ENCODE results near the gene IL37. TPM values are rescaled to one million over a fixed set of nuclear protein-coding genes. Genes with fewer than 3 reads are reported as not detected.

The IL37 gene
- not detected in 2 replicates for total RNA-seq (2014; rRNA removed; shearing (Covaris generic))
- polyA plus RNA-seq (2015; cell fraction: cytosol; rRNA removed): not detected in 2 replicates
- not detected in 2 replicates for polyA plus RNA-seq (2015; cell fraction: nucleus; rRNA removed)

DNA sequence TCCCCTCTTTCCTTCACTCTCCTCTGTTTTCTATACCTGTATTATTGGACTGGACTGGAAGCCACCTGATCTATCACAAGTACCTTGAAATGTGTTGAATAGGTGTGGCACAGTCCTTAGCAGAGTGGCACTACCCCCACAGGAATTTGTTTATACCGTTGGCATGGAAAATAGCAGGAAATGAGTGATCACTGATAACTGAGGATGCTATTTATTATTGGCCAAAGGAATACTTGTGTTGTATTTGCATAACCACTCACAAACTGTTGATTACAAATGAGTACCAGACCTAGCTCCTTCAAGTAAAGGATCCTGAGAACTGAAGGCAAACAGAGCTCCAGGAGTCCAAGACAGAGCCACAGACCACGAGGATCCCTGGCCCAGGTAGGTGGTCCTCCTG lies at the start of gene IL37:
TSS of gene IL37 (plus strand) at position 301 of the 400 bp plus-strand sequence. CDS start 1,848 bp downstream, outside the sequence.
- no peak for DNase-seq (ENCODE audit: low read depth, low spot score)
- in situ Hi-C loops (cut with HindIII; ENCODE audit: low pct_unique_long_range_greater_than_20kb, low sequenced_read_pairs): no loop called here

DNA sequence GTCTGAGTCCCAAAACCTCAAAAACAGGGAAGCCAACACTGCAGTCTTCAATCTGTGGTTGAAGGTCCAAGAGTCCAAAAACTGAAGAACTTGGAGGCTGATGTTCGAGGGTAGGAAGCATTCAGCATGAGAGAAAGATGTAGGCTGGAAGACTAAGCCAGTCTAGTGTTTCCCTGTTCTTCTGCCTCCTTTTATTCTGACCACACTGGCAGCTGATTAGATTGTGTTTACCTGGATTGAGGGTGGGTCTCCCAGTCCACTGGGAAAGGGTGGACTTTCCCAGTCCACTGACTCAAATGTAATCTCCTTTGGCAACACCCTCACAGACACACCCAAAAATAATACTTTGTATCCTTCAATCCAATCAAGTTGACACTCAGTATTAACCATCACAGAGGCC lies 46.9 kb upstream of the IL37 start:
- in situ Hi-C loops (cut with HindIII; ENCODE audit: low pct_unique_long_range_greater_than_20kb, low sequenced_read_pairs): no loop called here
- no peak for DNase-seq (ENCODE audit: low read depth, low spot score)

GRCh38 chr2:112866128-112866835 lies 44.7 kb upstream of the IL37 start:
- in situ Hi-C loops (cut with HindIII; ENCODE audit: low pct_unique_long_range_greater_than_20kb, low sequenced_read_pairs): no loop called here
- no peak for DNase-seq (ENCODE audit: low read depth, low spot score)

DNA sequence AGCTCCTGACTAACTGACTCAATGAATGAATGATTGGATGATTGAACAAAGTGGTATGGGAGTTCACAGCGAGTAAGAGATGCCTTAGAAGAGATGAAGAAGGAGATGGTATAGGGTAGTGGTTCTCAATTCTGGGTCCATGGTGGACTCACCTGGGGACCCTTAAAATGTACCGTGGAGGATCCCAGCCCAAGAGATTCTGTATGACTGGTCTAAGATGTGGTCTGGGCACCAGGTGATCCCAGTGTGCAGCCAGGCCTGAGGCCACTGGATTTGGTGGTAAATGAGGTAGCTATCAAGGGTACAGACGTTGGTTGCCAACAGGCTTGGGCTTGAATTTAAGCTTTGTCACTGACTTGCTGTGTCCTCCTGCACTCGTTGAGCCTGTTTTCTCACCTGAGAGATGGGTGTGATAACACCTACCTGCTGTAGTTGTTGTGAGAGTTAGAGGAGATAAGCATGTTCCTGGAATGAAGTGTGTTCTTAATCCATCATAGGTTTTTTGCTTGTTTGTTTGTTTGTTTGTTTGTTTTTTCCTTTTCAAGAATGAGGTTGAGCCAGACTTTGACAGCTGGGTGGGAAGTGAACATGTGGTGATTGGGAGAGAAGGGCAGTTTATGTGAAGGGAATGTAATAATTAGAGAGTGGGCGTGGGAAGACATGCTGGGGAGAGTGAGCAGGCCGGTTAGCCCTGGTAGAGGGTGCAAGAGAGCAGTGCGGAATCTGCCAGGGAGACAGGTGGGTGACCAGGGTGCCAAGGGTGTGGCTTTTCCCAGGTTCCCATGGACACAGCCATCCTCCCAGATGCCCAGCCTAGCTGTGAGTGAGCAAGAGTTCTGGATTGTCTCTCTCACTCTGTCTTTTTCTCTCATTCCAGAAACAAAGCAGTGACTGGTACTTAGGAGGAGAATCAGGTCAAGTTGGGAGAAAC lies 43.0 kb upstream of the IL37 start:
- DNase-seq (ENCODE audit: low read depth, low spot score): no peak
- in situ Hi-C loops (cut with HindIII; ENCODE audit: low pct_unique_long_range_greater_than_20kb, low sequenced_read_pairs): no loop called here

- in situ Hi-C loops (cut with HindIII; ENCODE audit: low pct_unique_long_range_greater_than_20kb, low sequenced_read_pairs): no loop called here
- peak; percentile 12 for DNase-seq (ENCODE audit: low read depth, low spot score)
Observed at GRCh38 chr2:112869258-112869842, 41.6 kb upstream of the IL37 start.

- DNase-seq (ENCODE audit: low read depth, low spot score): no peak
- in situ Hi-C loops (cut with HindIII; ENCODE audit: low pct_unique_long_range_greater_than_20kb, low sequenced_read_pairs): no loop called here
Observed at GRCh38 chr2:112870841-112871835, 39.8 kb upstream of the IL37 start.

DNA sequence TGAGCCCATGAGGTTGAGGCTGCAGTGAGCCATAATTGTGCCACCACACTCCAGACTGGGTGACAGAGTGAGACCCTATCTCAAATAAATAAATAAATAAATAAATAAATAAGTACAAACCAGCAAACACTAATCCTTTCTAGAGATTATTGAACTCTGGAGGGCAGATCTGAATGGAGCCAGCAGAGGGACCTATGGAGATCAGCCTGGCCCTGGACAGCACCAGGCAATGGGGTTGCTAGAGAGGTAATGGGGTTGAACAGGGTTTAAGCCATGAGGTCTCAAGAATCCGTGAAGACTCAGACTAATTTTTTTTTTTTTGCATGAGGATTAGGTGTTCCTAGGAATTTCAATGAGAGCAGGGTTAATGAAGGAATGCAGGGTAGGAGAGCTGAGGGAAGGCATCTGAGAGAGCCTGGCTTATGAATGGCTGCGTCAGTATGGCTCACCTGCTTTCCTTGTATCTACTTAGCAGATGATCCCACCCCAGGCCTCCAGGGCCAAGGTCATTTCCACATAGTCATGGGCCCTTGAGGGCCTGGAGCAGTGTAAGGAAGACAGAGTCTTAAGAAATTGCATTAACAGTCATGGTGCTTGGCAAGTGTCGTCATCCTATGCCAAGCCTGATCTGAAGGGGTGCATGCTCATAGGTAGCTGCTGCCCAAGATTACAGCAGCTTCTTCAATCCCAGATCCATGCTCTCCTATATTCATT lies 34.6 kb upstream of the IL37 start:
- DNase-seq (ENCODE audit: low read depth, low spot score): no peak
- in situ Hi-C loops (cut with HindIII; ENCODE audit: low pct_unique_long_range_greater_than_20kb, low sequenced_read_pairs): loop anchor here (25.0 kb wide), 1 partner anchor 114 kb away; the partner anchor contains the start of gene CKAP2L

- in situ Hi-C loops (cut with HindIII; ENCODE audit: low pct_unique_long_range_greater_than_20kb, low sequenced_read_pairs): loop anchor here (25.0 kb wide), 1 partner anchor 115 kb away; the partner anchor contains the start of gene CKAP2L
- no peak for DNase-seq (ENCODE audit: low read depth, low spot score)
Observed at GRCh38 chr2:112876971-112877361, 34.0 kb upstream of the IL37 start.

DNA sequence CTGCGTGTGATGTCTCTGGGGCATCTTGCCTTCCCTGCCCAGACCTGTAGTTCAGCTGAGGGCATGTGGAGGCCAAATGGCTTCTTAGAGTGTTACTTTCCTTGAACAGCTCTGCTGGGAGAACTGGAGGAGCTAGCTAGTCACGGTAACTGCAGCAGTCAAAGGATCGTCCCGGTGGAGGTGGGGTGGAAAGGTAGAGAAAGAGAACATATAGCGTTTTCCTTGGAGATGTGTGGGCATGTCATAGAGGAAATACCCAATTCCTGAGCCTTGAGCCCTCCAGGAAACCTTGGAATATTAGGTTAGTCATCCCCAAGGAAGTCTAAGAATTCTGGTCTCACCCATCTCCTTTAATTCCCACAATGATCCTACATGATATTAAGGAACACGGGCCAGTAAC lies 33.5 kb upstream of the IL37 start:
- no peak for DNase-seq (ENCODE audit: low read depth, low spot score)
- in situ Hi-C loops (cut with HindIII; ENCODE audit: low pct_unique_long_range_greater_than_20kb, low sequenced_read_pairs): loop anchor here (25.0 kb wide), 1 partner anchor 115 kb away; the partner anchor contains the start of gene CKAP2L

DNA sequence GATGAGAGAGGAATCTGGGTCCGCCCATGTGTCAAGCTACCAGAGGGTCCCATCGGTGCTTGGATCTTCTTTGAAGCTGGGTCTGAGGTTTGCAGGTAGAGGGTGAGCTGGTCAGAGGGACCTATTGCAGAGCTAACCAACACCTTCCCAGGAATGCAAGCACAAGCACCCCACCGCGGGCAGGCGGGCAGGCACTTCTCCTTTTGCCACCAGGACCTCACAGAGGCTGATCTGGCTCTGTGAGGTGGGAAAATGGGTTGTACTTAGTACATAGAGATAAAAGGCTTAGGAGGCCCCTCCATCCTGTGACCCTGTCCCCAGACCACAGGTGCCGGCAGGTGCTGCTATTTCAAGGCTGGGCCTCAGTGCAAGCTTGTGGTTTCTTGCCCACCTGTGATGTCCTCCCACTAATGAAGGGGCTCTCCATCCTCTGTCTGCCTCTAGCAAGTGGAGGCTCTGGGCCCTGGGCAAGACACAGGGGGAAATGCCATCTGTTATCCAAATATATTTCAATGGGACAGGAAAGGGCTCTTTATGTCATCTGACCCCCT lies 31.4 kb upstream of the IL37 start:
- in situ Hi-C loops (cut with HindIII; ENCODE audit: low pct_unique_long_range_greater_than_20kb, low sequenced_read_pairs): loop anchor here (25.0 kb wide), 1 partner anchor 117 kb away; the partner anchor contains the start of gene CKAP2L
- DNase-seq (ENCODE audit: low read depth, low spot score): no peak

- in situ Hi-C loops (cut with HindIII; ENCODE audit: low pct_unique_long_range_greater_than_20kb, low sequenced_read_pairs): loop anchor here (25.0 kb wide), 1 partner anchor 118 kb away; the partner anchor contains the start of gene CKAP2L
- no peak for DNase-seq (ENCODE audit: low read depth, low spot score)
Observed at GRCh38 chr2:112880091-112880531, 30.9 kb upstream of the IL37 start.

- in situ Hi-C loops (cut with HindIII; ENCODE audit: low pct_unique_long_range_greater_than_20kb, low sequenced_read_pairs): loop anchor here (25.0 kb wide), 1 partner anchor 118 kb away; the partner anchor contains the start of gene CKAP2L
- DNase-seq (ENCODE audit: low read depth, low spot score): no peak
Observed at GRCh38 chr2:112880696-112881095, 30.3 kb upstream of the IL37 start.

GRCh38 chr2:112881217-112881985 lies 29.6 kb upstream of the IL37 start:
- DNase-seq (ENCODE audit: low read depth, low spot score): peak; percentile 85
- in situ Hi-C loops (cut with HindIII; ENCODE audit: low pct_unique_long_range_greater_than_20kb, low sequenced_read_pairs): loop anchor here (25.0 kb wide), 1 partner anchor 119 kb away; the partner anchor contains the start of gene CKAP2L

DNA sequence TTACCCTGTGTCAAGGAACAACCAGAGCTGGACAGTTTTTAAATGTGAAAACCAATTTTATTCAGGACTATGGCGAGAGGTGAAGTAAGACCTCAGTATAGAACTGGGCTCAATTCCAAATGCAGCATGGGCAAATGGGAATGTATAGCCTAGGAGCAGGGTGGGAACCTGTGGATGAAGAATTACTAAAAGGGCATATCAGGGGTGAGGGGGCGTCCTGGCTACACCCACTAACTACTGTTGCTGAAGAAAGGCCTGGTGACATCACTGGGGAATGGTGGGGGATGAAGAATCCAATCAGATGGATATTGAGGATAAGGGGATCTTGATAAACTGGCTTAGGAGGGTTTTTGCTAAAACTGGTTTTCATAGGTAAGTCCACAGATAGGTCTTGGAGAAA lies 27.3 kb upstream of the IL37 start:
- no peak for DNase-seq (ENCODE audit: low read depth, low spot score)
- in situ Hi-C loops (cut with HindIII; ENCODE audit: low pct_unique_long_range_greater_than_20kb, low sequenced_read_pairs): loop anchor here (25.0 kb wide), 1 partner anchor 121 kb away; the partner anchor contains the start of gene CKAP2L

All from SK-MEL-5 (cell line).